C4-2B (cell line): Measurements from ENCODE around the gene LHCGR.

Source experiments
- CTCF ChIP-seq: fragments of 450-650 bp; conservative IDR thresholded peaks from 2 replicates; pipeline ENCODE4 v1.5.1; 2017; ENCODE audit warnings: mild to moderate bottlenecking
- ZFX ChIP-seq: fragments of 450-650 bp; IDR thresholded peaks from 2 replicates; pipeline ENCODE4 v1.6.1; 2017

- no peak for TF ChIP-seq CTCF
- no peak for TF ChIP-seq ZFX
Observed at GRCh38 chr2:48771241-48772014, 15.9 kb upstream of the LHCGR start.
